Measurements from ENCODE around the gene ZNF335.
A peak's percentile ranks its signal among the peaks of the same experiment; 100 is the strongest.
"Not testable (repeated sequence)": the region's sequence is repeated elsewhere in the genome, so short reads cannot be mapped to it uniquely, and the experiment has no call there.

Gene ZNF335

GRCh38 chr20:45931680-45932079 is 40.3 kb downstream of the ZNF335 start:
- not testable (repeated sequence) for DNase-seq (ENCODE audit: low read depth)

- DNase-seq (ENCODE audit: low read depth), result no peak
These were observed 44.7 kb downstream of the ZNF335 start for GRCh38 chr20:45927071-45927878.

- DNase-seq (ENCODE audit: low read depth), result no peak
These were observed 45.3 kb downstream of the ZNF335 start for GRCh38 chr20:45926731-45927070.

GRCh38 chr20:45925821-45926506 is 46.0 kb downstream of the ZNF335 start:
- no peak for DNase-seq (ENCODE audit: low read depth)

GRCh38 chr20:45924391-45925261 is 47.4 kb downstream of the ZNF335 start:
- DNase-seq (ENCODE audit: low read depth), result no peak

GRCh38 chr20:45921337-45922189 is 50.4 kb downstream of the ZNF335 start:
- DNase-seq (ENCODE audit: low read depth), result no peak

- DNase-seq (ENCODE audit: low read depth), result no peak
These were observed 51.3 kb downstream of the ZNF335 start for GRCh38 chr20:45920462-45921336.

GRCh38 chr20:45919542-45920399 is 52.2 kb downstream of the ZNF335 start:
- no peak for DNase-seq (ENCODE audit: low read depth)

- no peak for DNase-seq (ENCODE audit: low read depth)
These were observed 53.0 kb downstream of the ZNF335 start for GRCh38 chr20:45918779-45919537.

GRCh38 chr20:45918182-45918737 is 53.7 kb downstream of the ZNF335 start:
- DNase-seq (ENCODE audit: low read depth), result no peak

GRCh38 chr20:45917790-45918141 is 54.2 kb downstream of the ZNF335 start:
- no peak for DNase-seq (ENCODE audit: low read depth)

GRCh38 chr20:45913116-45913515 is 58.9 kb downstream of the ZNF335 start:
- DNase-seq (ENCODE audit: low read depth), result no peak

- no peak for DNase-seq (ENCODE audit: low read depth)
These were observed 59.7 kb downstream of the ZNF335 start for GRCh38 chr20:45912344-45912682.

GRCh38 chr20:45911486-45912343 is 60.3 kb downstream of the ZNF335 start, which contains the start of gene PLTP:
TSS of gene PLTP (minus strand) at chr20:45912155. CDS start at chr20:45911452, 703 bp downstream.
- no peak for DNase-seq (ENCODE audit: low read depth)

- DNase-seq (ENCODE audit: low read depth), result peak; percentile 78
These were observed 61.1 kb downstream of the ZNF335 start for GRCh38 chr20:45910670-45911485.

- DNase-seq (ENCODE audit: low read depth), result no peak
These were observed 62.0 kb downstream of the ZNF335 start for GRCh38 chr20:45909817-45910669.
